Breast epithelium (tissue), 4 donors: Measurements from ENCODE around the gene HJURP. TPM values are rescaled to one million over a fixed set of nuclear protein-coding genes. Genes with fewer than 3 reads are reported as not detected.

ENCODE experiments used
- DNase-seq, 2 donors: peaks; one replicate each; pipeline ENCODE4 v3.0.0-alpha.2; 2019; ENCODE audit warnings: low spot score in 2 of 2
- H3K27ac ChIP-seq, 2 donors: fragments of 200-600 bp; sonication (generic) in 1 of 2; one replicate each; pipeline ENCODE4 v1.5.1; 2016 to 2019; ENCODE audit warnings: mild to moderate bottlenecking in 1 of 2
- H3K27me3 ChIP-seq, 2 donors: fragments of 200-600 bp; sonication (generic) in 1 of 2; one replicate each; pipeline versions ENCODE4 v1.5.1 to v1.6.0; 2017 to 2019; ENCODE audit warnings: control low read depth in 1 of 2, mild to moderate bottlenecking in 1 of 2
- H3K36me3 ChIP-seq: fragments of 200-600 bp; one replicate; pipeline ENCODE4 v1.5.1; 2019
- H3K4me1 ChIP-seq, 2 donors: fragments of 200-600 bp; sonication (generic); one replicate each; pipeline ENCODE4 v1.5.1; 2016 to 2019; ENCODE audit warnings: control low read depth in 1 of 2
- H3K4me3 ChIP-seq, 3 donors: fragments of 200-600 bp; sonication (generic); 1 replicate in 2 of 3; 2 replicates in 1 of 3; pipeline ENCODE4 v1.5.1; 2016 to 2019; ENCODE audit warnings: mild to moderate bottlenecking in 3 of 3, moderate library complexity in 2 of 3
- H3K9me3 ChIP-seq, 2 donors: fragments of 200-600 bp; sonication (generic) in 1 of 2; one replicate each; pipeline ENCODE4 v1.5.1; 2016 to 2019; ENCODE audit warnings: control low read depth in 1 of 2
- CTCF ChIP-seq, 3 donors: fragments of 450-650 bp; IDR thresholded peaks; one replicate each; pipeline ENCODE4 v1.5.1; 2016 to 2017; ENCODE audit warnings: antibody characterized with exemption in 3 of 3, mild to moderate bottlenecking in 3 of 3, moderate library complexity in 3 of 3
- POLR2A ChIP-seq: fragments of 450-650 bp; IDR thresholded peaks from one replicate; pipeline ENCODE4 v1.6.1; 2016; ENCODE audit warnings: antibody characterized with exemption, mild to moderate bottlenecking, moderate library complexity
- POLR2AphosphoS5 ChIP-seq, 3 donors: sonication (generic); formaldehyde crosslinking; IDR thresholded peaks; one replicate each; pipeline ENCODE4 v1.6.1; 2017; ENCODE audit warnings: antibody characterized with exemption in 3 of 3
- intact Hi-C: fragments of 100-400 bp; cut with DNase I; formaldehyde crosslinking; loops from one replicate; pipeline ENCODE4 v1.15.1; 2023; ENCODE audit warnings: low total_unique reads
- total RNA-seq, 3 donors: library from RNA; depleted of rRNA; stranded (reverse); fragments of >200 nt; gene quantifications; one replicate each; pipeline ENCODE4 v1.1.0, GENCODE V29; 2016

The HJURP gene
- total RNA-seq, 3 donors from 2014 or later = 0.33 to 3.0 TPM; not detected in 1

GRCh38 chr2:233819884-233820773 lies 34.2 kb downstream of the HJURP start:
- Histone ChIP-seq H3K27me3 (no peaks in the 10 kb centered on the region), H3K27ac (no peak overlapping the region), H3K4me3 (no peak overlapping the region), H3K4me1 (no peaks in the 10 kb centered on the region), H3K36me3 (no peaks in the 10 kb centered on the region), H3K9me3 (no peaks in the 10 kb centered on the region)
- no peak for DNase-seq
- intact Hi-C loops = loop anchor here (5.0 kb wide), 1 partner anchor 62 kb away; no protein-coding TSS in a partner anchor
- no peak for TF ChIP-seq CTCF (IDR thresholded peaks at IDR 0.05)
- TF ChIP-seq POLR2AphosphoS5 (IDR thresholded peaks at IDR 0.05) = no peak
- TF ChIP-seq POLR2A = no peak

- intact Hi-C loops = loop anchor here (5.0 kb wide), 1 partner anchor 63 kb away; no protein-coding TSS in a partner anchor
- Histone ChIP-seq H3K27ac (no peak overlapping the region), H3K27me3 (no peaks in the 10 kb centered on the region), H3K36me3 (no peaks in the 10 kb centered on the region), H3K4me1 (no peaks in the 10 kb centered on the region), H3K9me3 (no peaks in the 10 kb centered on the region), H3K4me3 (no peak overlapping the region)
- TF ChIP-seq POLR2AphosphoS5 (IDR thresholded peaks at IDR 0.05) (no peak), CTCF (IDR thresholded peaks at IDR 0.05) (no peak), POLR2A (no peak)
- DNase-seq = no peak
These were observed 35.4 kb downstream of the HJURP start for GRCh38 chr2:233818639-233819621.

GRCh38 chr2:233817995-233818638 lies 36.2 kb downstream of the HJURP start:
- no peaks in the 10 kb centered on the region for H3K27me3 ChIP-seq
- TF ChIP-seq POLR2A (no peak), CTCF (IDR thresholded peaks at IDR 0.05) (no peak), POLR2AphosphoS5 (IDR thresholded peaks at IDR 0.05) (no peak)
- H3K4me3 ChIP-seq = no peak overlapping the region
- H3K9me3 ChIP-seq = no peaks in the 10 kb centered on the region
- H3K4me1 ChIP-seq = no peaks in the 10 kb centered on the region
- intact Hi-C loops = loop anchor here (5.0 kb wide), 1 partner anchor 64 kb away; no protein-coding TSS in a partner anchor
- H3K36me3 ChIP-seq = no peaks in the 10 kb centered on the region
- DNase-seq = no peak
- H3K27ac ChIP-seq = no peak overlapping the region

- no peaks in the 10 kb centered on the region for H3K27me3 ChIP-seq
- no peak for DNase-seq
- intact Hi-C loops = loop anchor here (5.0 kb wide), 1 partner anchor 65 kb away; no protein-coding TSS in a partner anchor
- no peak overlapping the region for H3K27ac ChIP-seq
- no peaks in the 10 kb centered on the region for H3K4me1 ChIP-seq
- no peak for TF ChIP-seq POLR2AphosphoS5 (IDR thresholded peaks at IDR 0.05)
- no peak for TF ChIP-seq POLR2A
- TF ChIP-seq CTCF (IDR thresholded peaks at IDR 0.05) = no peak
- H3K9me3 ChIP-seq = no peaks in the 10 kb centered on the region
- H3K36me3 ChIP-seq = no peaks in the 10 kb centered on the region
- H3K4me3 ChIP-seq = no peak overlapping the region
These were observed 36.9 kb downstream of the HJURP start for GRCh38 chr2:233817361-233817911.
